ENCODE measurements around the gene TMEM208. TPM values are rescaled to one million over a fixed set of nuclear protein-coding genes. Genes with fewer than 3 reads are reported as not detected.

TMEM208 gene
- total RNA-seq, 4 donors from 2014 or later = 20.8 to 40.3 (median 31.0) TPM

GRCh38 chr16:67227567-67227921, 614 bp downstream of the TMEM208 start:
- intact Hi-C loops (cut with DNase I; ENCODE audit: low total_unique reads) = no loop called here
- peak overlapping the region; percentile 91 for H3K4me3 ChIP-seq (ENCODE audit: low read depth, poor library complexity, severe bottlenecking)
- 10 to 11% methylated on average over 8 to 12 of the region's 12 CpGs for WGBS, 2 donors
- TF ChIP-seq POLR2A (IDR thresholded peaks at IDR 0.05) (no peak), CTCF (IDR thresholded peaks at IDR 0.05) (no peak)
- DNase-seq (ENCODE audit: low spot score in 2 of 2) = no peak

DNA sequence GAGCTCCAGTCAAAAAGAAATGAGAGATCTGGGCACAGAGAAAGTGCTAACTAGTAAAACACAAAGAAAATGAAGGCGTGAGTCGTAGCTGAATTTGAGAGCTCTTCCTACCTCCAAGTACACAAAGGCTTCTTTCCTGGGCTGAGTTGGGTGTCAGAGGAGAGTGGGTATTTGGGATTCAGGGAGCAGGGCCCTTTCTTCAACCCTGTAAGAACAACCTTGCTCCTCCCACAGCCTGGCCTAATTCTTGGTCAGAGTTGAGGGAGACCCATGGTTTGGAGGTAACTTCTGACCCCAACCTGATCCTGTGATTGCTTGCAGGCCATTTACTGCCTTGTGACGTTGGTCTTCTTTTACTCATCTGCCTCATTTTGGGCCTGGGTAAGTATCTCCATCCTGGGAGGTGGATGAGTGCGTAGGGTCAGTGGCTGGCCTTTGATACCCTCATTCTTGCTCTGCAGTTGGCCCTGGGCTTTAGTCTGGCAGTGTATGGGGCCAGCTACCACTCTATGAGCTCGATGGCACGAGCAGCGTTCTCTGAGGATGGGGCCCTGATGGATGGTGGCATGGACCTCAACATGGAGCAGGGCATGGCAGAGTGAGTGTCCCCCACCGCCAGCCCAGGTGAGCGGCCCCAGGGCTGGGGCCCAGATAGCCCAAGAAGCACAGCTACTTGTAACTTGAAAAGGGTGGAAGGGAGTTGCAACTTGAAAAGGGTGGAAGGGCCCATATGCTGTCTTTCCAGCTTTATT, 1.3 kb downstream of the TMEM208 start:
- DNase-seq (ENCODE audit: low spot score in 2 of 2) = no peak
- TF ChIP-seq POLR2A (IDR thresholded peaks at IDR 0.05) (no peak), CTCF (IDR thresholded peaks at IDR 0.05) (no peak)
- 86 to 91% methylated on average over 9 of the region's 9 CpGs for WGBS, 2 donors
- no peak overlapping the region for H3K4me3 ChIP-seq (ENCODE audit: low read depth, poor library complexity, severe bottlenecking)
- intact Hi-C loops (cut with DNase I; ENCODE audit: low total_unique reads) = no loop called here

DNA sequence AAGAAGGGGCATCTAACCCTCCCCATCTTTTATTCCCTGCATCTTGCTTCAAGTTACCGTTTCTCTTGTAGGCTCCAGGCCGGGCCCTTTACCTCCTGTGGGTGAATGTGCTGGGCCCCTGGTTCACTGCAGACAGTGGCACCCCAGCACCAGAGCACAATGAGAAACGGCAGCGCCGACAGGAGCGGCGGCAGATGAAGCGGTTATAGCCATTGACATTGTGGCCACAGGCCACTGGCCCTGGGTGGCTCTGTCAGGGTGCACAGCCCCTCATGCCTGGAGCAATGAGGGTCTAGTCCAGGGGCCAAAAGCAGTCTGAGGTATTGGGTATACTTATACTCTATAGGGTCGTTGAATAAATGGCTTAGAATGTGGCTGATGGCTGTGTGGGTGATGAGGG, 2.0 kb downstream of the TMEM208 start:
- no peak for DNase-seq (ENCODE audit: low spot score in 2 of 2)
- WGBS, 2 donors = 82 to 85% methylated on average over 9 of the region's 9 CpGs
- no peak for TF ChIP-seq CTCF (IDR thresholded peaks at IDR 0.05)
- no peak for TF ChIP-seq POLR2A (IDR thresholded peaks at IDR 0.05)
- H3K4me3 ChIP-seq (ENCODE audit: low read depth, poor library complexity, severe bottlenecking) = no peak overlapping the region
- intact Hi-C loops (cut with DNase I; ENCODE audit: low total_unique reads) = no loop called here

- no peak overlapping the region for H3K4me3 ChIP-seq (ENCODE audit: low read depth, poor library complexity, severe bottlenecking)
- intact Hi-C loops (cut with DNase I; ENCODE audit: low total_unique reads) = no loop called here
- WGBS, 2 donors = 86 to 92% methylated on average over 27 to 32 of the region's 32 CpGs
- no peak for DNase-seq (ENCODE audit: low spot score in 2 of 2)
- no peak for TF ChIP-seq POLR2A (IDR thresholded peaks at IDR 0.05)
- no peak for TF ChIP-seq CTCF (IDR thresholded peaks at IDR 0.05)
Observed at GRCh38 chr16:67229906-67230808, 3.2 kb downstream of the TMEM208 start.

DNA sequence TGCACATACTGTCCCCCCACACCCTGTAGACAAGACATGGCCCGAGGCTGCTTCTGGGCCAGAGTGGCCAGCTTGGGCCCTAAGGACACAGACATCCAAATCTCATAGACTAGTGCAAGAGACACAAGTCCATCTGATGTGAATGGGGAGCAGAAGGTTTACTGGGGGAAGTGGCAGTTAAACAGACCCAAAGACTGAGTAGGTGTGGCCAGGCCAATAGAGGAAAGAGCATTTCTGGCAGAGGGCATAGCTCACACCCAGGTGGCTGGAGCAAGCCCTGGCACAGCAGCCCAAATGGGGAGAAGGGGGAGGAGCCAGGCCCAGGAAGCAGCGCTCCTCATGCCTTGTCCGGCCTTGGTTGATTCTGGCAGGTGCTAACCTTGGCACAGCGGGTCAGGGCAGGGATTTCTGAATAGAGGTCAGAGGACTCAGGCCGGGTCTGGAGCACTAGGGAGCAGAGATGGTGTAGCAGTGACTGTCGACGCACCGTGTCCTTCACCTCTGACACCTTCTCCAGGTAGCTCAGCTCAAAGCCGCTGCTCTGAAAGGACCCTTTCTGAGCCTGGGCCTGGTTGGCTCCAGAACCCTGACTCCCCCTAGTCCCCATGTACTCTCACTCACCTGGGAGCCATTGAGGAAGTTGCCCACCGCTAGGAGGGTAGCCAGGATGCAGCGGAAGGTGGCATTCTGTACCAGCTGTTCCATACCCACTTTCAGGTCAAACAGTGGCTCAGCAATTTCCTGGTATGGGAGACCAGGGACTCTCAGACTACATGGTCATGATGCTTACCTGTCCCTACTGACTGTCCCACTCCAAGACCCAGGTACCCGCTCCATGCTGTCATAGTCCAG, 4.1 kb downstream of the TMEM208 start:
- intact Hi-C loops (cut with DNase I; ENCODE audit: low total_unique reads) = no loop called here
- DNase-seq (ENCODE audit: low spot score in 2 of 2) = no peak
- 78 to 89% methylated on average over 10 to 12 of the region's 12 CpGs for WGBS, 2 donors
- H3K4me3 ChIP-seq (ENCODE audit: low read depth, poor library complexity, severe bottlenecking) = no peak overlapping the region
- no peak for TF ChIP-seq POLR2A (IDR thresholded peaks at IDR 0.05)
- TF ChIP-seq CTCF (IDR thresholded peaks at IDR 0.05) = no peak
